Mammary epithelial cell (primary cell): ENCODE measurements around the gene CDK12.

Source experiments
- CTCF ChIP-seq, 2 donors: IDR thresholded peaks in 1 of 2; conservative IDR thresholded peaks in 1 of 2; 2 replicates each; pipeline ENCODE4 v1.5.1; 2011 to 2012; ENCODE audit warnings: inconsistent platforms in 2 of 2, low read length in 2 of 2, mild to moderate bottlenecking in 2 of 2, control low read depth in 1 of 2, low read depth in 1 of 2; ENCODE audit not compliant: insufficient read depth in 1 of 2; ENCODE audit errors: extremely low read depth in 1 of 2
- EZH2 ChIP-seq: IDR thresholded peaks from 2 replicates; pipeline ENCODE4 v1.6.1; 2012; ENCODE audit warnings: low read length, inconsistent platforms, borderline replicate concordance

- TF ChIP-seq CTCF (conservative IDR thresholded peaks at IDR 0.05 in 1 of 2, IDR thresholded peaks at IDR 0.05 in 1 of 2; ENCODE audit: extremely low read depth in 1 of 2, insufficient read depth in 1 of 2, low read depth in 1 of 2, low read length in 2 of 2) (no peak), EZH2 (no peak)
These were observed 120.4 kb downstream of the CDK12 start for GRCh38 chr17:39581759-39582085.
